Articular chondrocyte of knee joint (primary cell): ENCODE measurements around the gene PPM1E. TPM values are rescaled to one million over a fixed set of nuclear protein-coding genes. Genes with fewer than 3 reads are reported as not detected.

Experiments
- small RNA-seq: library from RNA; depleted of rRNA; stranded (forward); fragments of <200 nt; gene quantifications from one replicate; pipeline ENCODE3, GENCODE V24; 2012
- total RNA-seq: library from RNA; depleted of rRNA; stranded (reverse); fragments of >200 nt; gene quantifications from 2 replicates; pipeline ENCODE4 v1.2.3, GENCODE V29; 2012

PPM1E gene
- total RNA-seq, result under 0.01 TPM in 1 of 2 replicates, not detected in the other

DNA sequence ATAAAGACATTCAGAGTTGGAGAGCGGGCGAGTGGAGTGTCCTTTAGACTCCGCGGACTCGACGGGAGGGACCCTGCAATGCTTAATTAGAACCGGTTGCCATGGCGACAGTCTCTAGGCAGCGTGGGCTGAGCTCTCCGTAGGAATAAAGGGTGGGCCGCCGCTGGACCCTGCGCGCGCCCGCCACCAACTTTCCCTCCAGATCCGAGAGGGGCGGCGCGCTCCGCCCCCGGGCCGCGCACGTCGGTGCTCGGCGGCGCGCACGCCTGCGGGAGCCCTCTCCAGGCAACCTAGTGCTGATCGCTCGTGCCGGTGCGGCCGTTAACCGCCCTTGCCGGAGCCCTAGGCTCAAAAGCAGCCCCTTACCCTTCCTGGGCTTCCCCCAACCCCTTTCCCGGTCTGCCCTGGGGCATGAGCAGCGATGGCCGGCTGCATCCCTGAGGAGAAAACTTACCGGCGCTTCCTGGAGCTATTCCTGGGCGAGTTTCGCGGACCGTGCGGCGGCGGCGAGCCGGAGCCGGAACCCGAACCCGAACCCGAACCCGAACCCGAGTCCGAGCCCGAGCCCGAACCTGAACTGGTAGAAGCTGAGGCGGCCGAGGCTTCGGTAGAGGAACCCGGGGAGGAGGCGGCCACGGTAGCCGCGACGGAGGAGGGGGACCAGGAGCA, at the start of gene PPM1E:
TSS of gene PPM1E (plus strand) at position 278 of the 669 bp plus-strand sequence.

Small RNA genes within 50 kb of the gene (small RNA-seq; reads per million reads assigned to genes)
- gene AC025521.1 (not detected), gene RF00017 (not detected), gene RNU6-518P (not detected)

Other genes with a start within 250 kb of the PPM1E start
- 36.3 and 36.8 TPM in 2 replicates for gene MTMR4, start 241.2 kb upstream of the PPM1E start, total RNA-seq
- under 0.01 TPM in 1 of 2 replicates, not detected in the other for gene TEX14, start 63.8 kb upstream of the PPM1E start, total RNA-seq
- 17.4 and 25.0 TPM in 2 replicates for gene RAD51C, start 63.3 kb upstream of the PPM1E start, total RNA-seq